Liver (tissue), 3 donors: ENCODE data around the gene SBF2.

Source experiments
- RAD21 ChIP-seq, 2 donors: IDR thresholded peaks; 2 replicates each; pipeline ENCODE4 v1.6.1; 2016; ENCODE audit warnings: antibody characterized with exemption in 2 of 2, mild to moderate bottlenecking in 2 of 2
- TF ChIP-seq, protein P1 (sequence below): fragments of 150-350 bp; IDR thresholded peaks from 2 replicates; pipeline ENCODE4 v1.5.1; 2017; ENCODE audit warnings: improper control_type of control experiment, low read depth, low read length; ENCODE audit not compliant: missing input control
- donor health status: healthy.
- donor health status: healthy.

DNA sequence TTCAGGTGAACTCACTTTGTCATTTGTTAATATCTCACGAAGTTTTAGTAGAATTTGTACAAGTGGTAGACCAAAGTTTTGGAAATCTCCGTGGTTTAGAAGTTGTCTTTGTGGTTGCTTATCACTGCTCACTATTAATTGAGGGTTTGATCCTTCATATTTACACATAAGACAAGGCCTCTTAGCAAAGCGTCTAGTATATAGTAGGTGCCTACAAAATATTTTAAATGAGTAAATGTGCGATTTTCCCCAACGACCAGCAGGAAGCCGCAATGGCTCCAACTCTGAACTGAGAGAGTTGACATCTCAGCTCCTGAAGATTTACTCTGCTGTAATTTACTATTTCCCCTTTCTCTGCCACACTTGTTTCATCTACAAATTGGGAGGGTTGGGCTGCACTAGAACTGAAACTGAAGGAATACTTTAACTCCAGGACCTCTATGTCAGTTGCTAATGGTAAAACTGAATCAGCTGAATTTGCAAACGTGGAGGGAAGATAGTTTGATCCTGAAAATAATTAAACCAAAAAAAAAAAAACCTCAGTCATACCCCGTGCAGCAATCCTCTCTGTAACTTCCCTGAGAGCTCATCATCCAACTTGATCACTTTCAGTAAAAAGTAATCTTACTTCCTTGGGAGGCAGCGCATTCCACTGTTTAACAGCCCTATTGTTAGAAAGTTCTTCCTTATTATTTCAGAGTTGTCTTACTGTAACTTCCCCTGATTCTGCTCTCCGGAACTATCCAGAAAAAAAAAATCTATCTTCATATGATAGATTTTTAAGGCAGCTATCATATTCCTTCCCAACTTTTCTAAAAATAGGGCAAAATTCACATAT, 1.3 kb upstream of the SBF2 start:
- no peak for TF ChIP-seq RAD21 (IDR thresholded peaks at IDR 0.05)
- TF ChIP-seq, protein P1, sequence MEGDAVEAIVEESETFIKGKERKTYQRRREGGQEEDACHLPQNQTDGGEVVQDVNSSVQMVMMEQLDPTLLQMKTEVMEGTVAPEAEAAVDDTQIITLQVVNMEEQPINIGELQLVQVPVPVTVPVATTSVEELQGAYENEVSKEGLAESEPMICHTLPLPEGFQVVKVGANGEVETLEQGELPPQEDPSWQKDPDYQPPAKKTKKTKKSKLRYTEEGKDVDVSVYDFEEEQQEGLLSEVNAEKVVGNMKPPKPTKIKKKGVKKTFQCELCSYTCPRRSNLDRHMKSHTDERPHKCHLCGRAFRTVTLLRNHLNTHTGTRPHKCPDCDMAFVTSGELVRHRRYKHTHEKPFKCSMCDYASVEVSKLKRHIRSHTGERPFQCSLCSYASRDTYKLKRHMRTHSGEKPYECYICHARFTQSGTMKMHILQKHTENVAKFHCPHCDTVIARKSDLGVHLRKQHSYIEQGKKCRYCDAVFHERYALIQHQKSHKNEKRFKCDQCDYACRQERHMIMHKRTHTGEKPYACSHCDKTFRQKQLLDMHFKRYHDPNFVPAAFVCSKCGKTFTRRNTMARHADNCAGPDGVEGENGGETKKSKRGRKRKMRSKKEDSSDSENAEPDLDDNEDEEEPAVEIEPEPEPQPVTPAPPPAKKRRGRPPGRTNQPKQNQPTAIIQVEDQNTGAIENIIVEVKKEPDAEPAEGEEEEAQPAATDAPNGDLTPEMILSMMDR, result no peak
